SW480 (cell line): ENCODE data around the gene ACTC1.

Source experiments
- DNase-seq: peaks from one replicate; pipeline ENCODE4 v3.0.0-alpha.2; 2016; ENCODE audit warnings: low spot score

ACTC1 gene

GRCh38 chr15:34757262-34757661 is 38.1 kb downstream of the ACTC1 start:
- DNase-seq = no peak

DNA sequence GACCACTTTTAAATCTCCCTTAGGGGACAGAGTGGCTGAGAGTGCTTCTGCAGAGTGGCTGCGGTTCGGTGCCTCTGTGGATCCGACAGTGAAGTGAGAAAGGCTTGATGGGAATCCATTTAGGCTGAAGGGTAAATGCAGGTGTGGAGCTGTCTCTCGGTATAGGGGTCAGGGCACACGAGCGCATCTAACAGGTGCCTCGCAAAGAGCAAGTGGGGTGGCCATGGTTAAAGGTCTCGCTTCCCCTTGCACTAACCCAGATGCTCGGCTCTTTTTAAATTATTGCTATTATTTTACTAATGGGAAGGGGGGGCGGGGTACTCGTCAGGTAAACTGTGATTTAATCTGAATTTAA is 40.0 kb downstream of the ACTC1 start:
- no peak for DNase-seq

DNA sequence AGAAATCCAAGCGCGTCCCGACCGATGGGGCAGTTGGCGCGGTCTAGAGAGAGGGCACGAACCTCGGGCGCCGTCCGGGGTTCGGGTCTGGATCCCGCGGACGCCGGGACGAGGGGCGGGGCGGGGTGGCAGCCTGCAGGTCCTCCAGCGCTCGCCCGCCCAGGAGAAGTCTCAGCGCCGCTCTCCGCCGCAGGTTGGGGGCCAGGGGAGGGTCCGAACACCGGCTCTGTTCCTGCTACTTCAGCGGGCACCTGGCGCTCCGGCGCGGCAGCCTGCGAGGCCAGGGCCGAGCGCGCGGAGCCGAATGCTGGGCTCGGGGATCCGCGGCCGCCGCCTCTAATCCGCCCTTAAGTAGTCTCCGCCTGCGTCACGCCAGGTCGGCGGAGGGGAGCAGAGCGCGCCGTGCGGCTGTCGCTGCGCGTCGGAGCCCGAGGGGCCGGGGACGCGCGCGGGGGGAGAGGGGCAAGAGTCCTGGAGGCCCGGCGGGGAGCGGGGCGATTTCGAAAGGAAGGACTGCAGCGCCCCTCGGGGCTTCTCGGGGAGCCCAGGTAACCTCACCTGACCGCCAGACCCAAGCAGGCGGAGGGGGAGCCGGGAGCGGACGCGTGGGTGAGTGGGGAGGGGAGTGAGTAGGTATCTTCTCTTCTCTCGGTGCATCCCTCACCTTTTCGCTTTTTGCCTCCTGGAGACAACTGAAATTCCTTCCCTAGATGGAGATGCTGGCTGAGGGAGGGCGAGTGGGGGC is 40.5 kb downstream of the ACTC1 start, which contains the start of gene GJD2:
Gene GJD2, minus strand, starts transcription at position 325 of the 745 bp plus-strand sequence. CDS start 510 bp downstream, outside the sequence.
- DNase-seq = no peak

GRCh38 chr15:34754171-34754601 is 41.2 kb downstream of the ACTC1 start:
- no peak for DNase-seq

DNA sequence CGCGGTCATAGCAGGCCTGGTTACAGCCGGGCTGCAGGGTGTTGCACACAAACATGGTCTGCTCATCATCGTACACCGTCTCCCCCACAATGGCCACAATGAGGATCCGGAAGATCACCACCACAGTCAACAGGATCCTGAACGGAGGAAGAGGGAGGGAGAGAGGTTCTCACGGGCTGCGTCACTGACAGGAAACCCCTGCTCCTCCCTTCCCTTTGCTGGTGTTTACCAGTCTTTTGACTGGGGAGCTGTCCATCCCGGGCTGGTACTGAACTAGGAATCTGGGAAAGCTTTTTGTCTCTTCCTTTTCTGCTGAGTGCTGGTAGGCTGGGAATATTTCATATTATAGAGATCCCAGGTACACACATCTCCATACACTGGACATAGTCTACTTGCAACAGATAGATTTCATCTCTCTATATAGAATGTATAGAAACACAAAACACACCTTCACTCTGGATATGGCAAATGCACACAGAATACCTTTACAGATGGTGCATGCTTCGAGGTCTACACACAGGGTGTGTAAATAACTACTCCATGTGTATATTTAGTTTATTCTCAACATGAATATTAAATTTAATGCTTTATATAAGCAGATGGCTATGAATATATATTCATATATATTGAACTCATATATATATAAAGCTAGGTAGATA is 42.0 kb downstream of the ACTC1 start:
- DNase-seq = peak; percentile 20

DNA sequence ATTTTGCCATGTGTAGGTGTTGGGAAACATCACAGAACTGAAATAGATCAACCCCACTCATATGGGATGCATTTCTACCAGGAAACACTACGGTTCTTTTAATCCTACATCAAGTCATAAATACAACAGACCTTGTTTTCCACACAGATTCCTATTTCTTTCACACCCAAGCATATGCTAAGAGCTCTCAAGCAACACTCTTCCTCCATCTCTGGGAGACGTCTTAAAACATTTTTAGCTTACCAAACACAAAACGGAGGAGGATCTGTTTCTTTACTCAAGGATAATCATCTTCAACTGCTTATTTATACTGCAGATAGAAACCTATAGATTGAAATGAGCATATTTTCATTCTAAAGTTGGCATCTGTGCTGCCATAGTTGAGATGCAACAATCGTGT is 45.7 kb downstream of the ACTC1 start:
- no peak for DNase-seq
